ENCODE results near the gene AKIP1. TPM values are rescaled to one million over a fixed set of nuclear protein-coding genes. Genes with fewer than 3 reads are reported as not detected.

The AKIP1 gene
- total RNA-seq, 1 experiment from 2014 or later, result 28.7 TPM

DNA sequence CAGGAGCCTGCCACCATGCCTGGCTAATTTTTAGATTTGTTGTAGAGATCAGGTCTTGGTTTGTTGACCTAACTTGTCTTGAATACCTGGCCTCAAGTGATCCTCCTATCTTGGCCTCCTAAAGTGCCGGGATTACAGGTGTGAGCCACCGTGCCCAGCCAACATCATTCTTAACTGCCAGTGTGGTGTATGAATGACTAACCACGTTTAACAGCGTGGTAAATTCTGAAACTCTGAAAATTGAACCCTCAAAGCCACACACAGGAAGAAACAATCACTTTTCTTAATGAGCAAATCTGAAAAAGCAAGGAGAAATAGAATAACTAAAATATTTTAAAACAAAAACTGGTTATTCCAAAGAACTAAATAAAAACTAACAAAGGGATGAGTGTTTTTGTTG, 45.9 kb downstream of the AKIP1 start:
- Histone ChIP-seq H3K36me3 (ENCODE audit: control insufficient read depth, insufficient read depth, low read length) (no peaks in the 10 kb centered on the region), H3K4me3 (ENCODE audit: low read depth, low read length) (no peak overlapping the region), H3K4me1 (no peaks in the 10 kb centered on the region), H3K9me3 (no peaks in the 10 kb centered on the region), H3K27me3 (replicated peaks; ENCODE audit: control insufficient read depth, insufficient read depth, low read length) (no peaks in the 10 kb centered on the region)
- POLR2A ChIA-PET, result interaction anchor here (0.5 kb wide), 1 partner anchor 41 kb away, joined by 3 read pairs; no protein-coding TSS in a partner anchor
- no peak overlapping the region for H3K27ac Mint-ChIP-seq (ENCODE audit: unreplicated experiment)
- no peak for DNase-seq
- CTCF ChIA-PET, result no interaction called here
- intact Hi-C loops (cut with micrococcal nuclease; ENCODE audit: unreplicated experiment), result no loop called here
- H3K36me3 Mint-ChIP-seq (ENCODE audit: insufficient read depth, unreplicated experiment), result peaks cover 22% of the 10 kb centered on the region
- TF ChIP-seq, protein P1, sequence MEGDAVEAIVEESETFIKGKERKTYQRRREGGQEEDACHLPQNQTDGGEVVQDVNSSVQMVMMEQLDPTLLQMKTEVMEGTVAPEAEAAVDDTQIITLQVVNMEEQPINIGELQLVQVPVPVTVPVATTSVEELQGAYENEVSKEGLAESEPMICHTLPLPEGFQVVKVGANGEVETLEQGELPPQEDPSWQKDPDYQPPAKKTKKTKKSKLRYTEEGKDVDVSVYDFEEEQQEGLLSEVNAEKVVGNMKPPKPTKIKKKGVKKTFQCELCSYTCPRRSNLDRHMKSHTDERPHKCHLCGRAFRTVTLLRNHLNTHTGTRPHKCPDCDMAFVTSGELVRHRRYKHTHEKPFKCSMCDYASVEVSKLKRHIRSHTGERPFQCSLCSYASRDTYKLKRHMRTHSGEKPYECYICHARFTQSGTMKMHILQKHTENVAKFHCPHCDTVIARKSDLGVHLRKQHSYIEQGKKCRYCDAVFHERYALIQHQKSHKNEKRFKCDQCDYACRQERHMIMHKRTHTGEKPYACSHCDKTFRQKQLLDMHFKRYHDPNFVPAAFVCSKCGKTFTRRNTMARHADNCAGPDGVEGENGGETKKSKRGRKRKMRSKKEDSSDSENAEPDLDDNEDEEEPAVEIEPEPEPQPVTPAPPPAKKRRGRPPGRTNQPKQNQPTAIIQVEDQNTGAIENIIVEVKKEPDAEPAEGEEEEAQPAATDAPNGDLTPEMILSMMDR (IDR thresholded peaks at IDR 0.05; ENCODE audit: insufficient read depth in 1 of 2, low read depth in 1 of 2, low read length in 1 of 2, severe bottlenecking in 1 of 2, unreplicated experiment in 1 of 2), result no peak
- no peaks in the 10 kb centered on the region for H3K27me3 Mint-ChIP-seq (ENCODE audit: insufficient read depth, unreplicated experiment)
- no peak overlapping the region for H3K4me3 Mint-ChIP-seq (ENCODE audit: unreplicated experiment)
- H3K4me1 Mint-ChIP-seq (ENCODE audit: low read depth, unreplicated experiment), result no peaks in the 10 kb centered on the region
- no TSS peak for BruUV-seq (replicated peaks)
- H3K9me3 Mint-ChIP-seq (ENCODE audit: unreplicated experiment), result no peaks in the 10 kb centered on the region

- BruUV-seq (replicated peaks), result no TSS peak
Measured at GRCh38 chr11:8959546-8960166, 48.7 kb downstream of the AKIP1 start.

DNA sequence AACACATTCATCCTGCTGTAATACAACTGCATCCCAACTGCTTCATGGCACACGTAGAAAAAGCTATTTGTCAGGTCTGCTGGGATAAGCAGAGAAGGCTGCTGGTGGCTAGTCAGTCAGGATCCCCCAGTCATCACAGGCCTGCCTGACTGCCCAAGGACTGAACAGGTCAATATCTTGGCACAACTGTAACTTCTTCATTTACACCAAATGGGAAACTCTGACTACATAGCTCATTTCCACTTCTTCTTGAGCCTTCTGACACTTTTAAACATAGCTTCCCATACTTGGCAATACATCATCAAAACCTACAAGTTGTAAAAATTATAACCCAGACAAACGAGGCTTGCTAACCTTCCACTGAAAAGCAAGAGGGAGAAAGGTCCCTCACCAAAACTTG, 50.4 kb downstream of the AKIP1 start:
- no peak for DNase-seq
- POLR2A ChIA-PET, result no interaction called here
- no peak overlapping the region for H3K4me3 ChIP-seq (ENCODE audit: low read depth, low read length)
- CTCF ChIA-PET, result interaction anchor here (0.6 kb wide), 1 partner anchor 26 kb away, joined by 4 read pairs; no protein-coding TSS in a partner anchor
- Mint-ChIP-seq H3K27ac (ENCODE audit: unreplicated experiment) (no peak overlapping the region), H3K36me3 (ENCODE audit: insufficient read depth, unreplicated experiment) (peaks cover 5% of the 10 kb centered on the region), H3K4me3 (ENCODE audit: unreplicated experiment) (no peak overlapping the region), H3K27me3 (ENCODE audit: insufficient read depth, unreplicated experiment) (no peaks in the 10 kb centered on the region), H3K9me3 (ENCODE audit: unreplicated experiment) (no peaks in the 10 kb centered on the region), H3K4me1 (ENCODE audit: low read depth, unreplicated experiment) (peaks cover 6% of the 10 kb centered on the region)
- H3K36me3 ChIP-seq (ENCODE audit: control insufficient read depth, insufficient read depth, low read length), result no peaks in the 10 kb centered on the region
- no TSS peak for BruUV-seq (replicated peaks)
- intact Hi-C loops (cut with micrococcal nuclease; ENCODE audit: unreplicated experiment), result no loop called here
- no peaks in the 10 kb centered on the region for H3K4me1 ChIP-seq
- TF ChIP-seq, protein P1 (IDR thresholded peaks at IDR 0.05; ENCODE audit: insufficient read depth in 1 of 2, low read depth in 1 of 2, low read length in 1 of 2, severe bottlenecking in 1 of 2, unreplicated experiment in 1 of 2), result no peak
- H3K9me3 ChIP-seq, result no peaks in the 10 kb centered on the region
- H3K27me3 ChIP-seq (replicated peaks; ENCODE audit: control insufficient read depth, insufficient read depth, low read length), result no peaks in the 10 kb centered on the region

More at GRCh38 chr11:8959546-8960166, 48.7 kb downstream of the AKIP1 start:
- POLR2A ChIA-PET, result interaction anchor here (0.7 to 1.3 kb wide), 3 partner anchors 271 to 281 kb away, joined by 3 to 8 read pairs (median 6); partner anchors contain the start of genes RPL27A and TRIM66
- peak; percentile 46 to 74 for DNase-seq
- intact Hi-C loops (cut with micrococcal nuclease; ENCODE audit: unreplicated experiment), result loop anchor here (1.0 to 2.0 kb wide), 6 partner anchors 24 to 271 kb away; no protein-coding TSS in a partner anchor
- TF ChIP-seq, protein P1 (IDR thresholded peaks at IDR 0.05; ENCODE audit: insufficient read depth in 1 of 2, low read depth in 1 of 2, low read length in 1 of 2, severe bottlenecking in 1 of 2, unreplicated experiment in 1 of 2), result peak; percentile 62 to 75
- H3K4me3 Mint-ChIP-seq (ENCODE audit: unreplicated experiment), result no peak overlapping the region
- no peak overlapping the region for H3K4me3 ChIP-seq (ENCODE audit: low read depth, low read length)
- no peaks in the 10 kb centered on the region for H3K4me1 ChIP-seq
- no peaks in the 10 kb centered on the region for H3K36me3 ChIP-seq (ENCODE audit: control insufficient read depth, insufficient read depth, low read length)
- no peaks in the 10 kb centered on the region for H3K9me3 Mint-ChIP-seq (ENCODE audit: unreplicated experiment)
- H3K9me3 ChIP-seq, result no peaks in the 10 kb centered on the region
- peaks cover 14% of the 10 kb centered on the region for H3K36me3 Mint-ChIP-seq (ENCODE audit: insufficient read depth, unreplicated experiment)
- no peaks in the 10 kb centered on the region for H3K27me3 Mint-ChIP-seq (ENCODE audit: insufficient read depth, unreplicated experiment)
- peaks cover 6% of the 10 kb centered on the region for H3K4me1 Mint-ChIP-seq (ENCODE audit: low read depth, unreplicated experiment)
- H3K27me3 ChIP-seq (replicated peaks; ENCODE audit: control insufficient read depth, insufficient read depth, low read length), result no peaks in the 10 kb centered on the region
- CTCF ChIA-PET, result interaction anchor here (0.5 to 2.1 kb wide), 33 partner anchors 17 to 736 kb away, joined by 3 to 42 read pairs (median 4); partner anchors contain the start of genes AKIP1, ASCL3, RPL27A and TRIM66
- no peak overlapping the region for H3K27ac Mint-ChIP-seq (ENCODE audit: unreplicated experiment)
